Measurements from ENCODE around the gene MIDN.

The MIDN gene

GRCh38 chr19:1270854-1271527 is 22.6 kb downstream of the MIDN start:
- DNase-seq: no peak

- DNase-seq: no peak
Observed at GRCh38 chr19:1271528-1272422, 23.4 kb downstream of the MIDN start.

GRCh38 chr19:1272423-1273262 is 24.3 kb downstream of the MIDN start:
- no peak for DNase-seq

- no peak for DNase-seq
Observed at GRCh38 chr19:1273263-1274041, 25.1 kb downstream of the MIDN start.

GRCh38 chr19:1274081-1274851 is 25.9 kb downstream of the MIDN start:
- no peak for DNase-seq

GRCh38 chr19:1274852-1275259 is 26.5 kb downstream of the MIDN start:
- no peak for DNase-seq

GRCh38 chr19:1275260-1275975 is 27.0 kb downstream of the MIDN start, which contains the start of gene FAM174C:
TSS of gene FAM174C (plus strand) at chr19:1275530. CDS start at chr19:1275550, 20 bp downstream.
- DNase-seq: peak; percentile 98

GRCh38 chr19:1275976-1276627 is 27.7 kb downstream of the MIDN start:
- DNase-seq: no peak

- DNase-seq: no peak
Observed at GRCh38 chr19:1276628-1277022, 28.2 kb downstream of the MIDN start.

GRCh38 chr19:1277061-1277460 is 28.7 kb downstream of the MIDN start:
- DNase-seq: no peak

GRCh38 chr19:1278074-1278473 is 29.7 kb downstream of the MIDN start:
- no peak for DNase-seq

GRCh38 chr19:1278713-1279660 is 30.6 kb downstream of the MIDN start:
- no peak for DNase-seq

- DNase-seq: peak; percentile 93
Observed at GRCh38 chr19:1279782-1280341, 31.5 kb downstream of the MIDN start.

- DNase-seq: no peak
Observed at GRCh38 chr19:1280636-1281568, 32.5 kb downstream of the MIDN start.

- DNase-seq: no peak
Observed at GRCh38 chr19:1281569-1282287, 33.3 kb downstream of the MIDN start.

GRCh38 chr19:1282588-1283206 is 34.3 kb downstream of the MIDN start:
- DNase-seq: no peak
